Endothelial cell (in vitro differentiated cells): ENCODE data around the gene SSC5D. TPM values are rescaled to one million over a fixed set of nuclear protein-coding genes. Genes with fewer than 3 reads are reported as not detected.
A peak's percentile ranks its signal among the peaks of the same experiment; 100 is the strongest.

Source experiments
- DNase-seq: peaks from one replicate; pipeline ENCODE4 v3.0.0; 2021; ENCODE audit warnings: low spot score
- H3K27ac Mint-ChIP-seq: one replicate; pipeline ENCODE4 v1.8.0; 2021; ENCODE audit warnings: mixed read lengths, inconsistent platforms; ENCODE audit not compliant: unreplicated experiment
- H3K27me3 Mint-ChIP-seq: one replicate; pipeline ENCODE4 v1.8.0; 2021; ENCODE audit warnings: mild to moderate bottlenecking, moderate library complexity, mixed read lengths, inconsistent platforms; ENCODE audit not compliant: unreplicated experiment
- H3K36me3 Mint-ChIP-seq: one replicate; pipeline ENCODE4 v1.8.0; 2021; ENCODE audit warnings: mild to moderate bottlenecking, low read depth, mixed read lengths, inconsistent platforms; ENCODE audit not compliant: unreplicated experiment
- H3K4me1 Mint-ChIP-seq: one replicate; pipeline ENCODE4 v1.8.0; 2021; ENCODE audit warnings: mild to moderate bottlenecking, mixed read lengths, inconsistent platforms; ENCODE audit not compliant: unreplicated experiment
- H3K4me3 Mint-ChIP-seq: one replicate; pipeline ENCODE4 v1.8.0; 2021; ENCODE audit warnings: mild to moderate bottlenecking, mixed read lengths, inconsistent platforms; ENCODE audit not compliant: unreplicated experiment
- H3K9me3 Mint-ChIP-seq: one replicate; pipeline ENCODE4 v1.8.0; 2021; ENCODE audit warnings: mixed read lengths, inconsistent platforms; ENCODE audit not compliant: unreplicated experiment
- CTCF ChIP-seq: fragments of 200-600 bp; sonication (generic); IDR thresholded peaks from one replicate; pipeline ENCODE4 v1.5.0; 2021; ENCODE audit warnings: antibody characterized with exemption; ENCODE audit not compliant: unreplicated experiment
- total RNA-seq: library from RNA; stranded (reverse); fragmentation: NEBNext Ultra II Directional; extraction: Animal tissue kit (Norgen Biotek cat#: 25700); gene quantifications from one replicate; pipeline ENCODE4 v1.2.1, GENCODE V29; 2021; ENCODE audit not compliant: unreplicated experiment

Gene SSC5D
- total RNA-seq, 1 donor from 2014 or later, result 0.95 TPM

GRCh38 chr19:55546822-55547614, 58.8 kb downstream of the SSC5D start:
- DNase-seq, result no peak
- peak overlapping the region; percentile 55 for H3K27ac Mint-ChIP-seq

GRCh38 chr19:55549500-55550320, 61.5 kb downstream of the SSC5D start:
- Mint-ChIP-seq H3K36me3 (peaks cover 6% of the 10 kb centered on the region), H3K4me3 (peak overlapping the region; percentile 85), H3K27me3 (peaks cover 11% of the 10 kb centered on the region), H3K9me3 (no peaks in the 10 kb centered on the region), H3K4me1 (peaks cover 19% of the 10 kb centered on the region), H3K27ac (peak overlapping the region; percentile 88)
- TF ChIP-seq CTCF, result no peak
- DNase-seq, result peak; percentile 56

More at GRCh38 chr19:55546822-55547614, 58.8 kb downstream of the SSC5D start:
- no peaks in the 10 kb centered on the region for H3K9me3 Mint-ChIP-seq
- peaks cover 5% of the 10 kb centered on the region for H3K27me3 Mint-ChIP-seq
- peaks cover 19% of the 10 kb centered on the region for H3K4me1 Mint-ChIP-seq
- no peak for TF ChIP-seq CTCF
- H3K4me3 Mint-ChIP-seq, result no peak overlapping the region
- peaks cover 6% of the 10 kb centered on the region for H3K36me3 Mint-ChIP-seq

- Mint-ChIP-seq H3K27me3 (peaks cover 11% of the 10 kb centered on the region), H3K36me3 (peaks cover 6% of the 10 kb centered on the region), H3K9me3 (no peaks in the 10 kb centered on the region), H3K27ac (peak overlapping the region; percentile 88), H3K4me3 (peak overlapping the region; percentile 85), H3K4me1 (peaks cover 19% of the 10 kb centered on the region)
- DNase-seq, result no peak
- TF ChIP-seq CTCF, result no peak
Measured at GRCh38 chr19:55550321-55550650, 62.0 kb downstream of the SSC5D start.

- Mint-ChIP-seq H3K27me3 (peaks cover 7% of the 10 kb centered on the region), H3K4me1 (peaks cover 12% of the 10 kb centered on the region), H3K9me3 (no peaks in the 10 kb centered on the region), H3K4me3 (no peak overlapping the region), H3K36me3 (no peaks in the 10 kb centered on the region), H3K27ac (no peak overlapping the region)
- no peak for TF ChIP-seq CTCF
- no peak for DNase-seq
Measured at GRCh38 chr19:55552206-55552605, 64.0 kb downstream of the SSC5D start.

GRCh38 chr19:55552620-55553019, 64.4 kb downstream of the SSC5D start:
- Mint-ChIP-seq H3K36me3 (no peaks in the 10 kb centered on the region), H3K27ac (no peak overlapping the region), H3K27me3 (peaks cover 10% of the 10 kb centered on the region), H3K4me3 (no peak overlapping the region), H3K9me3 (no peaks in the 10 kb centered on the region), H3K4me1 (peaks cover 12% of the 10 kb centered on the region)
- no peak for DNase-seq
- no peak for TF ChIP-seq CTCF
